8988T (cell line): ENCODE results near the gene NR2C2.
A peak's percentile ranks its signal among the peaks of the same experiment; 100 is the strongest.

Source experiments
- DNase-seq: peaks from one replicate; pipeline ENCODE4 v3.0.0; 2011

NR2C2 gene

DNA sequence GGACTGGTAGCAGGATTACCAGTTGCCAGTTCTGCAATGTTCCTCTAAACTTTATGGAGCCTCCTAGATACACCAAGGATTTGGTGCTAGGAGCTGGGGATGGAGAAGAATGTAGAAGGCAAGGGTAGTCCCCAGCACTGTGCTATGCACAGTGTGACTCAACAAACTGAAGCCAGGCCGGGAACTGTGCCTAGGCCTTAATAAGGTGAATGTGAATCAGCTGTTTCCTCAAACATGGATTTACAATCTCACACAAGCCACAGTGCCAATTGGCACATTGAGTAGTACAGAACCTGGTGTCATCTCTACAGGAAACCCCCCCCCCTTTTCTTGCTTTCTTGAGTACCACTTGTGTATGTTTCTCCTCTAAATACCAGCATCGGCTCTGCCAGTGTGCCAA, 85.3 kb downstream of the NR2C2 start:
- no peak for DNase-seq

DNA sequence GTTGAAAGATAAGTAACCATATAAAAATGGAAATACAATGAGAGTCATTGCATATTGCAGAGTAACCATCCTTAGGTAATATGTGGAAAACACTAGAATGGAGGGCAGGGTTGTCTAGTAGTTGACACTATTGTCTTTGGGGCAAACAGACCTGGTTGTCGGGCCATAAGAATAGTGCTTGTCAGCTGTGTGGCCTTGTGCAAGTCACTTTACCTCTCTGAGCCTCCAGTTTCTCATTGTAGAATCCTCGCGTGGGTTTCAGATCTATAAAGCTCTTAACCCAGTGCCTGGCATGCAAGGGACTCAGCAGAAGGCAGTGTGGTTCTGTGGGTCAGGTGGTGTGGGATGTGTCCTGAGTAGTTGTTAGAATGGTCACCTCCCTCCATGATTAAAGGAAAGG, 85.7 kb downstream of the NR2C2 start:
- DNase-seq = no peak

DNA sequence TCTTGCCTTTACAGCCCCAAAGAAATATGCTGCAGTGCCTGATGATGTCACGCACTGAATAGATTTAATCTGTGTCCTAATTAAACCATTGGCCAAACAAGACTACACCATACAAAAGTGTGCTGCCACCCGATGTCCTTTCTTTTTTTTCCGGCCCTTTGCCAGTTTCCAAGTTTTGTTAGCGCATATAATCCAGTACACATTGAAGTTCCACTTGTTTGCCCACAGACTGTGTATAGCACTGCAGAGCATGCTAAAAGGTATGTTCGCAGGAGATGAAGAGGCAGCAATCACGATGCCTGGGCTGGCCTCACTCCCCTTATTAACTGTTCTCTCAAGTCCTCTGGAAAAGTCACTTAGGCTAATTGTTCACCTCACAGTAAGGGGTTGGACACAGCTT, 90.9 kb downstream of the NR2C2 start:
- DNase-seq = no peak

DNA sequence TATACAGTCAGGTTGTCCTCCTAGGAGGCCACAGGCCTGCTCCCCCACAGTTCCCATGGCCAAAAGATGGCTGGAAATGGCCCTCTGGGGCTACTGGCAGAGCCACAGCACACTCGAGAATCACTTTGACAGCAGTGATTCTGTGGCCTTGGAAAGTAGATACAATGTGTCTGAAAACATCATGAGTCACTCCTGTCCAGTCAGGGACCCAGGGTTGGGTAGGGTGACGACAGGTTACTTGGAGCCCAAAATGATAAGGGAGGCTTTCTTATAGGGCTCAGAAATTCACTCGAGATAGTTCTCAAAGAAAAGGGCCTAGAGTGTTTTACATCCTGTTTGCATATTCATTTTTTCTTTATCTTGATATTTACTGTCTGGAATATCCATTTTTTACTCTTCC, 93.5 kb downstream of the NR2C2 start:
- DNase-seq = no peak

DNA sequence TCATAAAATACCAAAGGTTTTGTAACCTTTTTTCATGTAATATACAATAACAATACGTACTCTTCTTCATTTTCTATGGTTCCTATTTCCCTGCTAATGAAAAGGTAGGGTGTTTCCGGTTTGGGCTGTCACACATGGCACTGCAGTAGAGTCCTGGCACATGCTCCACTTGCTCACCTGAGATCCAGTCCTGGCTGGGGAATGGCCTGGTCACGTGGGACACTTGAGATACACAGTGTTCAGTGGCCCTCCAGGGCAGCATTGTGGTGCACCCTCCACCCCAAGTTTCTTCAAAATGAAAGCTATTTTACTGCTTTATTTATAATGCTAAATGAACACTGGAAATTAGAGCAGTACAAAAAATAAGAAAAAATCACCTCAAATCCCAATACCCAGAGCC, 94.6 kb downstream of the NR2C2 start:
- no peak for DNase-seq

DNA sequence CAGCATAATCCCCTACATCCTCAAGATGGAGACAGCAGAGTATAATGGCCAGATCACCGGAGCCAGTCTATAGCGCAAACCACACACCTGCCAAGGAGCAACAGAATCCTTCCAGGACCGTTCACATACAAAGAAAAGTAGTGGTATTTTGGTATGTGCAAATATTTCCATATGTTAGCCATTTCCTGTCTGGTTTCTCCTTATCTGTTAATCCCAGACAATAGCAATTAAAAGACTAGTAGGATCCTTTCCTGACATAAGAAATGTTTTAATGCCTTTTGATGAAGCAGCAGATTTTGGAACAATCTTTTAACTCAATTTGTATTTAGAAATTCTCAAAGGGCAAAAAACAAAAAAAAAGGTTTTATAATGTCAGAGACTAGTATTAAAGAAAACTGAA, 95.6 kb downstream of the NR2C2 start:
- DNase-seq = no peak

DNA sequence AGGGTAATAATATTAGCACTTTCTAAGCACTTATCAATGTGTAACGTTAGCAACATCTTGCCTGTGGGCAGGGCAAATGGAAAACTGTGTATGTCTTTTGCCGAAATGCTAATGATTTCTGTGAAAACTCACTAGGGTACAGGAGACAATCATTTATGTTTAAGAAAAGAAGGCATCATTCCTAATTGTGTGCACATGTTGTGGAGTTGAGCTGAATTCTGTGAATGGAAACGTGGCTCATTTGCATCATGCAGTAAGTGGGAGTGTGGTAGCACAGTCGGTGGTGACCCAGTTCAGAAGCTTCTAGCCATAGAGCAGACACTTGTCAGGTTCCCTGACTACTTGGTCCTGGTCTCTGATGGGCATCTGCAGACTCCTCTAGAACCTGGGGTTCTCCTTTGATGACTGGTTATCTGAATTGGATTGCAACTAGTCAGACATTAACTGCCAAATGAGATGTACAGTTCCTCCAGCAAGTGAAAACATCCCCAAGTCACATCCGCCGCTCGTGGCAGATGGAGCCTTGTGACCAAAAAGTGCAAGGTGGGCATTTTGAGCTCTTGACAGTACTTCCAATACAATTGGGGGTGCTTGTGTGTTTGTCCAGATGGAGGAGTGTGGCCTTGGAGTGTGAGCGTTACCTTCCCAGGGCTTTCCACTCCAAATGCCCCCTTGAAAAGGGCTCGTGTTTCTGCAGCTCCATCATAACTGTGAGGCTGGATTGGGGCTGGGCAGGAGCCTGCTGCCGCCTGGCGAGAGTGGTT, 96.2 kb downstream of the NR2C2 start:
- no peak for DNase-seq

DNA sequence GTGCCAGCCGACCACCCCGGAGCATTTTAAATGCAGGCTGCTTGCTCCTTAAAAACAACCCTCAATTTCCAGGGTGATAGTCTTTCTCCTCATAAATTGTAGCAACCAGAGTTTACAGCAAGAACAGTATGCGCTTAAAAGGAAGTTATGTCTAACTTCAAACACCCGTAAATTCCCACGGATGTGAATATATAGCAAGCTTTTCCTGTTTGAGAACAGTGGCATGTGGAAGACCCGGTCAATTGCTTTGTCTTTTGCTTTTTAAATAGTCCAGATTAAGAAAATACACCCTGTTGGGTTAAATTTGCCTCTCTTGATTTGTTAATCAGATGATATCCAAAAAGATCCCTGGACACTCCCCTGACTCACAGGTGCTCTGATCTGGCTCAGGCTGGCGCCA, 96.9 kb downstream of the NR2C2 start:
- DNase-seq = no peak

DNA sequence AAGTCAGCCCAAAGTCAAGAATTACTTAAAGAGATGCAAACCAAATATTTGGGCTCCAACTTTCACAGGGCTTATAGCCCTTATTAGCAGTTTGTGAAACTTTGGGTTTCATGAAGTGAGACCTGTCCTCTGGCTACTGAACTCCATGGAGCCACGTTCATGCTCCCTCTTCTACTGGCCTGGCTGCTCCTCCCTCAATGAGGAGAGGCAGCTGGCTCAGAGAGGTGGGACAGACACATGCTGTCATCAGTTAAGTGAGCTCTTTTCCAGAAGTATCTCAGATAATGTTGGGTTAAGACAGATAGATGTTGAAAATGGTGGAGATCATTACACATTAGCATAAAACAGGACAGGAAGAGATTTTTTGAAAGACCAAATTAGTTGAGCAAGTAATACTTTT, 98.3 kb downstream of the NR2C2 start:
- no peak for DNase-seq

DNA sequence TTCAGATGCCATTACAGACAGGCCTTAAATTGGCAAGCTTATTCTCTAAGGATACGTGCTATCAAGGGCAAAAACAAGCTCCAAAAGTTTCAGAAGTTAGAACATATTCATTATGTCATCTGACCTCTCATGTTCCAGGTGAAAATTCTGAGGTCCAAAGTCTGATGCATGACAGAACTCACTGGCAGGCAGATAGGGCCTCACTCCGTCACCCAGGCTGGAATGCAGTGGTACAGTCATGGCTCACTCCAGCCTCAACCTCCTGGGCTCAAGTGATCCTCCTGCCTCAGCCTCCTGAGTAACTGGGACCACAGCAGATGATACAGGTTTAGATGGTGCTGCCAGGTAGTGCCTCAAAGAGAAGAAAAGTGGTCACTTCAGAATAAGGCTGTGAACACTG, 102.2 kb downstream of the NR2C2 start:
- DNase-seq = no peak

DNA sequence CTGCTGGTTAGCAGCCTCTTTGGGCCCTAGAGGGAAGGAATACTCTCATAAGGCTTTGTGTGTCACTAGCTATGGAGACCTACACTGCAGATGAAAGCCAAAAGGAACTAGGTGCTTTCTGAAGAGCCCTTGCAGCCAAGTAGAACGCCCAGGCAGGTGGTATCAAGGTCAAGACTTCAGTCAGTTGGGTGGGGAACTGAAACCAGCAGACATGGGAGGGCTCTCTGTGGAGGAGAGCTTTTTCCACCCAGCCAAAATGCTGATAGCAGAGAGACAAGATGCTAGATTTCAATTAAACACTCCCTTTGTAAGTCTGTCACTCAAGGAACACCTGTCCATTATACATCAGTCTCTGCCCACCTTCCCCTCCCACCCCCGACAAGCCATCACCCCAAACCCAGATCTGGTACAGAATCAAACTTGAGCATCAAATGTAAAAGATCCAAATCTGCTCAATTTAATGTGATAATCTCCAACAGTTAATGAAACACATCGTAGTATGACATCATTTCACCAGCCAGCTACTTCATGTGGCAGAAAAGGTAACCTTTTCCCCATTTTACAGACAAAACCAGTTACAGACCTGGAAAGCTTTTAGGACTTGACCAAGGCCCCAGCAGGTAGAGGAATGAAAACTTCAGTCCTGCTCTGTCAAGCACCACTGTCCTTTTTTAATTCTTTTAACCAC, 103.2 kb downstream of the NR2C2 start:
- DNase-seq = no peak

DNA sequence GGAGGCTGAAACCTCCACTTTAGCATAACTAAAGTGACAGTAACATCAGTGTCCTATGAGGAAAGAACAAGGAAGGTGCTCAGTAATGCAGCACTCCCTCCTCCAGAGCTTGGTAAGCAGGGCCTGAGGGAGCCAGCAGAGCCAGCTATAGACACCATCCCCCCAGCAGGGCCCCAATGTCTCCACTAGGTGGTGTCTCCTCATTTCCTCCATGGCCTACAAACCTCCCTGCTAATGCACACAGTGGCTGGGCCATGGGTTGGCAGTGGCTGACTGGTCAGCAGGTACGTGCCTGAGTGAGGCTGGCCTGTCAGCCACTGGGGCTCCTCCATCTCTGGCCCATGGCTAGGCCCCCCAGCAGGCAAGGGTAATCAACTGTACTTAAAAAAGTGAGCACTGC, 104.1 kb downstream of the NR2C2 start:
- DNase-seq = peak; percentile 81

DNA sequence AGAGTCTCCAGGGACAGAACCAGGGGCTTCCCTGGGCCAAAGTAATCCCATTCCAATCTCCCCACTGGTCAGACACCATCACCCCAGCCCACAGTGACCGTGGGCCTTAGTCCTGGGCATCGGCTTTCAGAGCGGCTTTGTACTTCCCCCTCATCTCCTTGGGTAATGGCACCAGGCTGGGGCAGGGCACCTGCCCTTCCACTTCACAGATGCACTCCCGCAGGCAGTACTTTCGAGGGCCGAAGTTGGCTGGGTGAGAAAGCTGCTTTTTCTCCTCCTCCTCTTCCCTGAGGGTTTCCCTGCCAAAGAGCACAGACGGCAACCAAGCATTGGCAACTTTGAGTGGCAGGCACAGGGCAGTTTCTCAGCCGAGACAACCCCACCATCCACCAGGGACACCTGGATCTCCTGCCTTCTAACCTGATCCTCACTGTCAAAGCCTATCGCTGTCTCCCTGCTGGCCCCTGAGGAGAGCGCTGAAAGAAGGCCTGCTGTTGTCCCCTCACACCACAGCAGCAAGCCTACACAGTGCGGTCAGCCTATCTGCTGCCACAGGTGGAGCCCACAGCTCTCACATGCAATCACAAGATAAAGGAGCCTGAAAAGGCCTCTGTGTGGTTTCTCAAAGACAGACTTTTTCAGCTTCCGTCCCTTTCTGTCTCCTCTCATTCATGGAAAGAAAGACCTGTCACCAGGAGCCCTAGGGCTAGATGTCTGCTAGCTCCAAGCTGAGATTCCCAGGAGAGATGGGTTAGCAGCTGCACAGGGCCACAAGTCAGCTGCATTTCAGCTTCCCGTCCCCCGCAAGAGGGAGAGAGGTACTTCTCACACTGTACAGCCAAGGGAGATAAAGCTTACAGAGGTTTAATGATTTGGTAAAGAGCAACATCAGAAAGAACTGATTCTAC, 105.2 kb downstream of the NR2C2 start:
- DNase-seq = no peak

DNA sequence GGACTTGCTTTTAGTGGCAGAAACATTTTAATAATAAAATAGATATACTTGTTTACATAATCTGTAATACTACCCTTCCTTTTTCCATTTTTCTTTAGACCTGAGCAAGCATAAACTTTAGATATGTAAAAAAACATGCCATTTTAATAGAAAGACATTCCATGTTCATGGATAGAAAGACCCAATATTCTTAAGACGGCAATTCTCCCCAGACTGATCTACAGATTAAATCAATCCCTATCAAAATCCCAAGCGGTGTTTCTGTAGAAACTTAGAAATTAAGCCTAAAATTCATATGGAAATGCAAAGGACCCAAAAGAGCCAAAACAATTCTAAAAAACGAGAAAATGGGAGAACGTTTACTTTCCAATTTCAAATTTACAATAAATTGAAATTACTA, 106.2 kb downstream of the NR2C2 start:
- no peak for DNase-seq

DNA sequence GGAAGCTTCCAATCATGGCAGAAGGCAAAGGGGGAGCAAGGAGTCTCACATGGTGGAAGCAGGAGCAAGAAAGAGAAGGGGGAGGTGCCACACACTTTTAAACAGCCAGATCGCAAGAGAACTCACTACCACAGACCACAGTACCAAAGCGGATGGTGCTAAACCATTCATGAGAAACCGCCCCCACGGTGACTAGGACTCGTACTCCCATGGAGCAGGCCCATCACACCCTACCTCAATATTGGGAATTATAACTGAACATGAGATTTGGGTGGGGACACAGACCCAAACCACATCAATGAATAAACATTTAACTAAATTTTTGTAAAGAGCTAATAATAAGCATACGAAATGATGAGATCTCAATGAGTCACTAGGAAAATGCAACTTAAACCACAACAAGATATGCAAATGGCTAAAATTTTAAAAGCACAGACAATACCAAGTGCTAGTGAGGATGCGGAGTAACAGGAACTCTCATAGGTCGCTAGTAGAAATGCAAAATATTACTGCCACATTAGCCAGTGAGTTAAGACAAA, 107.7 kb downstream of the NR2C2 start:
- DNase-seq = no peak

DNA sequence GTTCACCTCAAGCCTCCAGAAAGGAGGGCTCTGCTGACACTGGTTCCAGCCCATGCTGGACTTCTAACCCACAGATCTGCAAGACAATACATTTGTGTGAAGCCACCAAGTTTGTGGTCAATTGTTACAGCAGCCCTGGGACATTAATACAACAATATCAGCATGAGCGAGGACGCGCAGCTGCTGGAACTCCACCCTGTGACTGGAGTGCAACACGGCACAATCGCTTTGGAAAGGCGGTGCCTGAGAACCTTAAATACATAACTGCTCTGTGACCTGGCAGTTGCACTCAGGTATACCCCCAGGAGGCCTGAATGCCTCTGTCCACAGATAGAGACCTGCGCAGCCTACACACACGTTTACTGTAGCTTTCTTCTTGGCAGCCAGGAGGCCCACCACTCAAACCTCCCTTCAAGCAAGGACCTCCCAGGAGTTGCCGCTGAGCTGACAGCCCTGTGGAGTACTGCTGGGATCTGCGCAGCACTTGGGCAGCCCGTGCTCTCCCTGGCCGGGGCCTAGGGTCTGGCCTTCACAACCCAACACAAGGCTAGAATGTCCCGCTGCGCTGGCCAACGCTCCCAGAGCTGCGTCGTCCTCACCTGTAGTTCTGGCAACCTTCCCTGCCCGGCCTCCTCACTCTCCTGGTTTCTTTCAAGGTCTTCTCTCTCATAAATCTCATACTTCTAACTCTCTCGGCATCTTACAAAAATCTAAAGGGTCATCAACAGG, 109.5 kb downstream of the NR2C2 start:
- DNase-seq = no peak

DNA sequence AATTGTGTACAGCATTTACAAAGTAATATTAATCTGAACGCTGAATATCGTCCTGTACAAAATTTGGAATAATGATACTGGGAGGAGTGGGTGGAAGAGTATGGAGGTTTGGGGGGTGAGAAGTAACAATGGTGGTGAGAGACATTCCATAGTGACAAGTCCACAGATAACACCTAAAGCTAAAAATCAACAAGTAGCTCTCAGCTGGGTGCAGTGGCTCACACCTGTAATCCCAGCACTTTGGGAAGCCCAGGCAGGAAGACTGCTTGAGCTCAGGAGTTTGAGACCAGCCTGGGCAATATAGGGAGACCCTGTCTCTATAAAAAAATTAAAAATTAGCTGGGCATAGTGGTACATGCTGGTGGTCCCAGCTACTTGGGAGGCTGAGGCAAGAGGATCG, 112.6 kb downstream of the NR2C2 start:
- DNase-seq = no peak

DNA sequence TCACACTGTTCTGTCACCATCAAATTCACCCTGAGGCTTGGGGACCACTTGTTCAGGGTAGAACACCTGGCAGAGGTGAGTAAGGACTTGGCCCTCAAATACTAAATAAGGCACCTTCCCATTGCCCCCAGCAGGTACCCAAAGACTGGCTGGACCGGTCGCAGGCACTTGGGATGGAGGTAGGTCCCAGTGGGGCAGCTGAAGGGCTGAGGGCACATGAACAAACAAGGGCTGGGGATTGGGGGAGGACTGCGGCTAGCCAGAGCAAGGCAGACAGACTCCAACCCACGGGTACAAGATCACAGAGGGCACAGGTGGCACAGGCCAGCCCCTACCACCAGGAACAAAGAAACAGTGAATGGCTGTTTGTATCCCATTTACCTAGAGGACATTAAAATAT, 115.9 kb downstream of the NR2C2 start:
- DNase-seq = no peak

DNA sequence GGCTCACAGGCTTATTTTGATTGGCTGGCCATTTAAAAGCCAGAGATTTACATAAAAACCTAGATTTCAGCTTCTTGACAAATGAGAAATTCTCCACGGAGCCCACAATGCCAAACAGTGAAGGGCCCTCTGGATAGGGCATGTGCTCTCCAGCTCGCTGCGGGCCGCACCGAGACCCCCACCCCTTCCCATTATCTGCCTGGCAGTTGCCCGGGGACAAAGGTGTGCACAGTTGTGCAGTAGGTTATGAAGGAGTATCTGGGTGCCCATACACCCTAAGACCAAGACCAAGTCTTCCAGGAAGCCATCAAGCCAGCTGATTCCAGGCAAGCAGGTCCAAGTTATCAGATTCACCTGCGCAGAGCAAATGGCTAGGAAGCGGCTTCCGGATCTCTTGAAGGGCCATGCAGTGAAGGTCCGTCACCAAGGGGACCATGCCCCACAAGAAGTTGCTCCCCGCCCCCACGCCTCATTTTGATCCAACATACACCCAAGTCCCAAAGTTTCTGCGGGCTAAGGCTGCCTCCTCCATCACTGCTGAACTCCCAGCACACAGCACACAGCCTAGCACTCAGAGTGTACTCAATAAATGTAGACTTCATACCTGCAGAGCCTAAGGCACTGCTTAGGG, 116.4 kb downstream of the NR2C2 start:
- no peak for DNase-seq

DNA sequence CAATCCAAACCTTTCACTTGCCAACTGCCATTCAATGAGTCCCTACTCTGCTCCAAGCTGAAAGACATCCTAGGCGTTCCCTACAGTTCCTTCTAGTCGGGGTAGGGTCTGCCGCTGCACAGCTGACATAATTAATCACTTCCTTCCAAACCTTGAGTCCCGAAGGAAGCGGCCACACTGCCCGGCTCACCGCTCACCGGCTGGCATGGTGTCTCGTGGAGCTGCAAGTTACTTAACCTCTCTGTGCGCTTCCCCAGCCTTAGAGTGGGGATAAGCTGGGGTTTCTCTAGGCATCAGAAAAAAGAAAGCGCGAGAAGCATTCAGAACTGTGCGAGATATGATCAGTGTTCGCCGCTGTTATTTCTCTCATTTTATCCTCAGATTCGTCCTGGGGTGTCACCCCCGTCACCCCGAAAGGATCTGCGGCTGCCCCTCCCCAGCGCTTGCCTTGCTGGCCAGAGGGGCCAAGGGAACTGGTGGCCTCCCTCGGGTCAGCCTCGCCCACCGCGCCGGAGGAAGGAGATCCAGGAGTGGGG, 117.0 kb downstream of the NR2C2 start:
- peak; percentile 57 for DNase-seq

DNA sequence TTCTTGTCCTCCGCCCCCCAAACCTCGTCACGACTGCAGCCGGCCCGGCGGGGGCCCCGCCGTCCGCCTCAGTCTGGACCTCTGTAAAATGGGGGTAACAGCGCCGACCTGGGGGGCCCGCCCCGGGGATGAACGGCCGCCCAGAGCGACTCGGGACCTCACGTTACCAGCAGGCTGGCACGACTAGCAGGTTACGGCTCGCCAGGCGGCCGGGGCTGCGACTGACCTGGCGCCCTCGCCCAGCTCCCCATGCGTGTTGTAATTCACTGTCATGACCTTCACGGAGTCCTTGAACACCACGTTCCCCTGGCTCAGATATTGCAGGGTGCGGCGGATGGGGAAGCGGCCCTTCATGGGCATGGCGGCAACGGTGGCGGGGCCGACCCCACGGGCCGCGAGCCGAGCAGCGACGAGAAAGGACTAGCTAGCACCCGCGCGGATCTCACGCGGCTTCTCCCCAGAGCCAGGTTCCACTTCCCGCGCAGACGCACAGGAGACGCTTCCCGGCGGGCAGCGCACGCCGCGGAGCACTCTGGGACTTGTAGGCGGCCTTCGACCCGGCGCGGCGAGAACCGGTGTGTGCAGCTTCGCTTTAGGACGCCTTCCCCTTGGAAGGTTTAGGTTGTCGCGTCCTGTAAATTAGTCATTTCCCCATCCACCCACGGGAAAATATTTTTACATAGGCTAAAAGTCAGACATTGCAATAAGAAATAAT, 117.6 kb downstream of the NR2C2 start, which contains the start of gene MRPS25:
TSS of gene MRPS25 (minus strand) at position 481 of the 715 bp plus-strand sequence. CDS start at position 360, 121 bp downstream.
- peak; percentile 99 for DNase-seq
